A549 (cell line): ENCODE measurements around the gene CXADR.

Experiments used
- BHLHE40 ChIP-seq: IDR thresholded peaks from 2 replicates; pipeline ENCODE4 v1.6.1; 2012; ENCODE audit warnings: low read depth, low read length, inconsistent platforms
- CTCF ChIP-seq: fragments of >200 bp; sonication (Bioruptor Twin); formaldehyde crosslinking; IDR thresholded peaks from 3 replicates; pipeline ENCODE4 v1.5.1; 2016
- MAZ ChIP-seq: fragments of 150-350 bp; IDR thresholded peaks from 2 replicates; pipeline ENCODE4 v1.6.1; 2014; ENCODE audit warnings: antibody characterized with exemption, low read depth, low read length, borderline replicate concordance

DNA sequence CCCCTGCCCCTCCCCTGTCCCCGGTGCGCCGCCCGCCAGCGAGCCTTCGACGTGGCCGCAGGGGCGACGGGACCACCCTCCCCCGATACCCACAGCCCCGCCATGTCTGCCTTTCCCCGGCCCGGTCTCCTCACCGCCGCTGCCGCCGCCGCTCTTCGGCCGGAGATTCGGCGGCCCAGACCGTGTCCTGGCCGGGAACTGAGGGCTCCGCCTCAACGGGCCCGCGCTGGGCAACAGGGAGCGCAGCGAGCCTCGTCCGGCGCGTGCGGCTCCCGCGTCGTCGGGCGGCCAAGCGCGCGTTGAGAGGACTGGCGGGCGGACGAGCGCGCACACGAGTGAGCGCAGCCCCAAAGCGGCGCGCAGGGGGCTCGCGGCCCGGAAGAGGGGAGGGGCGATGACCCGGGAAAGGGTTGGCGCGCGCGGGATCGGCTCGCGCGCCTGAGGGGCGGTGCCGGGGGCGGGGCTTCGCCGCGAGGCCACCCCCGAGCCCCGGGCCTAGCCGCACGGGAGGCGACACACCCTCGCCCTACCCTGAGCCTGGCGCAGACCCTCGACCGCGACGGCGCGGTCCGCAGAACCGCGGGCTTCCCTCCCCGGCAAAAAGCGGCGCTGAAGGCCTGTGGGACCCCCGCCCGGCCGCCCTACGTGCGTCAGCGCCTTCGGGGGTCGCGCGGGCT is 99.9 kb downstream of the CXADR start, which contains the start of gene BTG3:
- TF ChIP-seq CTCF (no peak), MAZ (no peak), BHLHE40 (no peak)
